Tibial nerve (tissue), 4 donors: Measurements from ENCODE around the gene RAE1.

Experiments used
- CTCF ChIP-seq, 5 experiments: fragments of 200-600 bp in 3 of 5; fragments of 450-650 bp in 2 of 5; sonication (generic) in 3 of 5; IDR thresholded peaks; one replicate each; pipeline ENCODE4 v1.5.1; 2016 to 2019; ENCODE audit warnings: antibody characterized with exemption in 5 of 5, mild to moderate bottlenecking in 3 of 5, moderate library complexity in 2 of 5
- EP300 ChIP-seq, 2 donors: sonication (generic); formaldehyde crosslinking; IDR thresholded peaks; one replicate each; pipeline ENCODE4 v1.6.1; 2017; ENCODE audit warnings: antibody characterized with exemption in 2 of 2, mild to moderate bottlenecking in 1 of 2
- POLR2A ChIP-seq, 2 donors: fragments of 450-650 bp; IDR thresholded peaks; one replicate each; pipeline ENCODE4 v1.6.1; 2017; ENCODE audit warnings: antibody characterized with exemption in 2 of 2, mild to moderate bottlenecking in 2 of 2, moderate library complexity in 2 of 2

- TF ChIP-seq CTCF (IDR thresholded peaks at IDR 0.05) (no peak), EP300 (IDR thresholded peaks at IDR 0.05) (no peak), POLR2A (IDR thresholded peaks at IDR 0.05) (no peak)
Observed at GRCh38 chr20:57409672-57410397, 58.8 kb downstream of the RAE1 start.
